ENCODE data around the gene SGIP1.

The SGIP1 gene

DNA sequence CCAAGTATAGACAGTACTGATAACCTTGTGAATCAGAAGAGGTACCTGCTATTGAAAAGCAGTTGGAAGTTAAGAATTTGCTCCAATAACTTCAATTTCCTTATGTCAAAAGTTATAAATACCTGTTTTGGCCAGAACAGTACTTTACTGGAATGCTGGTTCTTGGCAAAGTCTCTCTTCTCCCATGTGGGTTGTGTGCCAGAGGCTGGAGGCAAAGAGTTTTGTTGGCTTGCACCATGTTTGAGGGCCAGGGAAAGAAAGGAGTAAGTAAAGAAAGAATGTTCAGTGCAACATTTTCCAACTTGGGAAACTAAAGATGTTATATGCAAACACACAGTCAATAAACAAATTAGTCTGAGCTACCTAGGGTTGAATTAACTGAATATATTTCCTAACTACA, 151.3 kb downstream of the SGIP1 start:
- no peak for DNase-seq

GRCh38 chr1:66685670-66686069, 151.7 kb downstream of the SGIP1 start:
- no peak for DNase-seq

DNA sequence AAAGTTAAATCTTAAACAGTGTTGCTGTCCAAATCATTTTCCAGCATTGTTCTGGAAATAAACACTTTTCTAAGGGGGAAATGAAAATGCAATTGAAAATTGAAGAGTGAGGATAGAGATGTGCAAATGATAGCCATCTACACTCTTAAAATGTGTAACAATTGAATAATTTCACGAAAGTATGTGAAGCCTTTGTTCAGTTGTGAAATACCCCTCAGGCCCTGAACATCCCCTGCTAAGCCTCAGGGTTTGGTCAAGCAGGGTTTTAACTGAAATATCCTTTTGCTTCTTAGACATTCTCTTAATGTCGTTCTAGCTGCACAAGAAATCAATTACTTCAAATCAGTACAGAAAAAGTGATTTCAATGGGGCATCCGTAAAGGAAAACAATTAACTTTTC, 152.5 kb downstream of the SGIP1 start:
- DNase-seq: no peak

DNA sequence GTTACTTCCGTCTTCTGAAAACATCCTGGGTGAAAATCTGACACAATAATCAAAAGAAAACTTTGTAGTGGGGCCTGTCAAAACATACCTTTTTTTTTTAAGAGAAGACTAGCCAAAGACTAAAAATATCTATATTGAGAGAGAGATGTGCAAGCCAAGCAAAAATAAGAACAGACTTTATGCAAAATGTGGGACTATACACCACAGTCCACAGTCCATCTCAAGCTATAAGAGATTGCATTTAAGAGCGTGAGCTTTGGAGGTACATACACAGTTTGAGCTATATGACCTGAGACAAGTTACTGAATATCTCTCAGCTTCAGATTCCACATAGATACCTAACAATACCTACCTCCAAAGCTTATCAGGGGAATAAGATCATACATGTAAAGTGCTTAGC, 153.4 kb downstream of the SGIP1 start:
- DNase-seq: no peak

GRCh38 chr1:66690666-66691381, 156.9 kb downstream of the SGIP1 start:
- DNase-seq: no peak

GRCh38 chr1:66692681-66693080, 158.7 kb downstream of the SGIP1 start:
- DNase-seq: no peak

GRCh38 chr1:66693856-66694255, 159.9 kb downstream of the SGIP1 start:
- no peak for DNase-seq

DNA sequence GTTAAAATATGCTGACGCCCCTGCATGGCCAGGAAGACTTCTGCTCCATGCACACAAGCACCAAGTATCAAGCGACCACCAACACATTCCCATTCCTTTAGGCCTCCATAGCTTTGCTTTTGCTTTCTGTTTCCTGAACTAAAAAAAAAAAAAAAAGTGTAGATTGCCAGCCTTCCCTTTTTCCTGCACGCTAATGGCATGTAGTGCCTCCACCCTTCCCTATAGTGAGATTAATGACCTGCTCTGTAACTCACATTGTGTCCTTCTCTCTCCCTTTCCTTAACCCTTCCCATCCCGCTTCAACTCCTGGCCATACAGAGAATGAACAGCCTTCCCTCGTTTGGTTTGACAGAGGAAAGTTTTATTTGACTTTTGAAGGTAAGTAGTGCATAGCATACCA, 161.2 kb downstream of the SGIP1 start:
- no peak for DNase-seq

GRCh38 chr1:66696771-66697170, 162.8 kb downstream of the SGIP1 start:
- no peak for DNase-seq

DNA sequence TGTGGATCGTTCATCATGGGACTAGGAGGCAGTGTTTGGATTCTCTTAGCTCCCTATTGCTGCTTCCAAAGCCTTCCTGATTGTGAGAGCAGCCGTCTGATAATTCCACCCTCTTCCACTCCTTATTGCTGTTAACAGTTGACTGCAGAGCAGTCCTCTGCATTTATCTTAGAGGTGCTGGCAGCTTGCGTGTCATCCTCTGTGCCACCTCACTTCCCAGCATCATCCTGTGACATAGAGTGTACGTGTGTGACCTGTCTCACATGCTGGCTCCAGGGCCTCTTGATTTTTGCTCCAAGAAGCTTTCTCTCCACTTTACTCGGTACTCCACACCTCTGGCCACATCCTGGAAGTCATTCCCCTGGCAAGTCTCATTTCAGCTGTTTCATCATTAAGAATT, 165.3 kb downstream of the SGIP1 start:
- no peak for DNase-seq

DNA sequence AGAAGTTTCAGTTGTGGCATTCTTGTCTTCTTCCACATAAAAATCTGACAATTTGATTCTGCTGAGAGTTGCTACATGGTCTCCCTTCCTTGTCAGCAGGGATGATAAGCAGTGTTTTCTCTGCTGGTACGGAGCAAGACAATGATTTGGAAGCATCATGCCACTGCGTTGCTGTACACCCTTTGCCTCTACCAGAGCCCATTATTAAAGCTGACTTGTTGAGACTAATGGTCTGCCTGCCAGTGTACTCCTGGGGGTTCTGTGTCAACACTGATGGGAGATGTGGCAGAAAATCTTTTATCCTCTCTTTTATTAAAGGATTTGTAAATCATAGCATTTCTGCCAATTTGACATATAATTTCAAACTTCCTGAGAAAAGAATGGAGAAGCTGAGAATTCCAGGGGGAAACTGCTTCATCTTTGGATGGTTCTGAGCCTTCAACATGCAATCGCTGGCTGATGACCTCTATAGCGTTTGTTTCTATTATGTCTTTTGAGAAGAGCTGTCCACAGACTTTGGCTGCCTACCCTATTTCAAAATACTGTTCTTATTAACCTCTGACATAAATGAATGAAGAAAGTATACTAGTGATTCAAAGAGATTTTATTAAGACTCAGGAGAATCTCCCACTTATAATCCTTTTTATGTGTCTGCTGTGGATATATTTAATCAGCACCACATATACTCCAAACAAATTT, 170.4 kb downstream of the SGIP1 start:
- DNase-seq: no peak

DNA sequence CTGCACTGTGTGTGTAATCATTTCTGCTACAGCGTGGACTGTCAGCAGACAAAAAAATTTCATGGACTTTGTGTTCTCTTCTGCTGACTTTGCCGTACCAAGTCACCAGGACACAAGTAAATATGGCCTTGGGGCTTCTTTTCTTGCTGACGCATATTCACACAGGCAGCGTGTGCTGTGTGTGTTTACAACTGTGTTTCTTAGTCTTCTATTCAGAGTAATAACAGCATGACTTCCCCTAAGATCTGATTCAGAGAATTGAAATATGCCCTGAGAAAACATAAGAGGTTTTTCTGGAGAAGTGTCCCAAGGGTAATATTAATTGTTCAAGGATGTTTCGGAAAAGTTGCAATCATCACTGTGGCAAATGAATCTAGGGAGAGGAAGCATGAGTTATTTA, 171.2 kb downstream of the SGIP1 start:
- DNase-seq: no peak

DNA sequence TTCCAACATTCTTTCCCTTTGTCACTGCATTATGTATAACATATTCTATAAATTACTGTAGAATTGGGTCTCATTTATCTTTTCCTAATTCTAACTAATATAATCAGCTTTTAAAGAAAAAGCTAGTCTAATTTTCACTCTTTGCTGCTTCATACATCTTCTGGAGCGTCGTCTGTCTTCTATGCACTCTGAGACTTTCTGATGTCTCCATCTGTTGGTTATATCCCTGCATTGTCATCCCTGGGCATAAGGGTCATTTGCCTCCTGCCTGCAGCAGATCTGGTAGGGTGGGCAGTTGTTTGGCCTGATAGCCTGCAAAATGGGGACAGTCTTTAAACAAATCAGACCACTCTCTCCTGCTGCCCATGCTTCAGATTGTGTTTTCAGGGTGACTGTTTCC, 177.5 kb downstream of the SGIP1 start:
- no peak for DNase-seq

GRCh38 chr1:66712839-66713238, 178.9 kb downstream of the SGIP1 start:
- DNase-seq: no peak

DNA sequence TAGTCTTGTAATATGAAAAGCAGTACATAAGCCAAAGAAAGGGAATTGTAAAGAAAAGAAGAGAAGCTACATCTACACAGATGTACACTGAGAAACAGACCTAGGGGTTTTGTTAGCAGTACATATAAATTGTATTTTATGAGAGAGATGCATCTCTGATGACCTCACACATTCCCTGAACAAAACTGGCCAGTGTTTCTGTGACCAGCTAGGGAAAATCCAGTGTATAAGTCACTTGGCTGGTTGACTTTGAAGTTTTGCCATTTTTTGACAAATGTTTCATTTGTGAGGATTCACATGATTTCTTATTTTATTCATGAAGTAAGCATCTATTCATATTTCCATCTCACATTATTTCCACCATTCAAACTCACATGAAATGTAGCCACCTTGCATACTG, 190.0 kb downstream of the SGIP1 start:
- no peak for DNase-seq

- DNase-seq: peak; percentile 57
Measured at GRCh38 chr1:66725885-66726665, 192.1 kb downstream of the SGIP1 start.

DNA sequence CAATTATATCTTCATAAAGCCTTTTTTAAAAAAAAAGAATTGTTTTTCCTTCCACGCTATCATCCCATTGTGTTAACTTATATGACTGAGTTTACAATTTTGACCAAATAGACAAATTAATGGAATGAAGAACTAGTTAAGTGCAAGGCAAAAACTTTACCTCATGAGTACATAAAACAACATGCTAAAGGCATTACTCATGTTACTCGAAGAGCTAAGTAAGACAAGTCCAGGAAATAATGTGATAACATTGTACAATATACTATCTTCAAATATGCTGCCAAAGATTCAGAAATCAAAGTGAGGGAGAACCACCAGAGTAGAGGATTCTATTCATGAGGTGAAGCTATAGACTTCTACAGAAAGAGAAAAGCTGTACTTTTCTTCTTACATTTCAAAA, 194.1 kb downstream of the SGIP1 start:
- DNase-seq: no peak

GRCh38 chr1:66728716-66729115, 194.8 kb downstream of the SGIP1 start:
- DNase-seq: peak; percentile 20

GRCh38 chr1:66729119-66729518, 195.2 kb downstream of the SGIP1 start:
- DNase-seq: peak; percentile 42

GRCh38 chr1:66729523-66729922, 195.6 kb downstream of the SGIP1 start:
- DNase-seq: no peak

DNA sequence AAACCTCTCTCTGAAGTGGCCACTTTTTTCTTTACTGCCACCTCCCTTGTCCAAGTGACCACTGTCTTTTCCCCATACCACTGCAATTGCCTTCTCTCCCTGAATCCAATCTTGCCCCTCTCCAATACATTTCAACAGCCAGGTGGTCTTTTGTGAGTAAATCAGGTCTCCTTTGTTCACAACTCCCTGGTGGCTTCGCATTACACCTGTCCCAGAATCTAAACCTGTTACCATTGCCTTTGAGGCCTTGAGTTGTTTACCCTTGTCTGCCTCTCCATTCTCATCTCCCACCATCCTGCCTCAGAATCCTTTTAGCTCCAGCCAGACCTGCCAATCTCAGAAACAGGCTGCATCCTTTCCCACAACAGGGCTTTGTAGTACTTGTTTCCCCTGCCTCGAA, 196.5 kb downstream of the SGIP1 start:
- peak; percentile 41 for DNase-seq

- DNase-seq: no peak
Measured at GRCh38 chr1:66731170-66731865, 197.4 kb downstream of the SGIP1 start.

GRCh38 chr1:66732407-66733166, 198.6 kb downstream of the SGIP1 start:
- no peak for DNase-seq
